ENCODE results near the gene BCL2.

- TF ChIP-seq CTCF (conservative IDR thresholded peaks at IDR 0.05 in 1 of 2, IDR thresholded peaks at IDR 0.05 in 1 of 2; ENCODE audit: extremely low read depth in 1 of 2, insufficient read depth in 1 of 2, low read depth in 1 of 2, low read length in 2 of 2) (no peak), EZH2 (IDR thresholded peaks at IDR 0.05; ENCODE audit: borderline replicate concordance, low read length) (no peak)
These were observed 77.8 kb downstream of the BCL2 start for GRCh38 chr18:63241760-63242159.

Measured in mammary epithelial cell (primary cell).